H9 (cell line): ENCODE data around the gene OPALIN. TPM values are rescaled to one million over a fixed set of nuclear protein-coding genes. Genes with fewer than 3 reads are reported as not detected.

Experiments used
- DNase-seq: peaks from one replicate; pipeline ENCODE4 v3.0.0-alpha.2; 2017
- H2AFZ ChIP-seq: one replicate; pipeline ENCODE4 v1.6.1; 2013; ENCODE audit warnings: mild to moderate bottlenecking, low read length, control low read depth, moderate library complexity
- H2AK5ac ChIP-seq: 2 replicates; pipeline ENCODE4 v1.6.1; 2013; ENCODE audit warnings: low read length, control low read depth, mixed read lengths; ENCODE audit not compliant: insufficient read length
- H2BK120ac ChIP-seq: one replicate; pipeline ENCODE4 v1.6.1; 2013; ENCODE audit warnings: low read depth, mild to moderate bottlenecking, low read length, control low read depth, inconsistent platforms; ENCODE audit not compliant: poor library complexity, severe bottlenecking
- H2BK12ac ChIP-seq: 2 replicates; pipeline ENCODE4 v1.6.1; 2013; ENCODE audit warnings: low read length, control low read depth, mixed read lengths, low read depth; ENCODE audit not compliant: insufficient read length
- H2BK15ac ChIP-seq: 2 replicates; pipeline ENCODE4 v1.6.1; 2013; ENCODE audit warnings: low read depth, low read length, control low read depth
- H2BK20ac ChIP-seq: one replicate; pipeline ENCODE4 v1.6.1; 2013; ENCODE audit warnings: low read depth, mild to moderate bottlenecking, low read length, control low read depth, inconsistent platforms; ENCODE audit not compliant: poor library complexity, severe bottlenecking
- H2BK5ac ChIP-seq: 2 replicates; pipeline ENCODE4 v1.6.1; 2013; ENCODE audit warnings: low read length, control low read depth, mixed read lengths; ENCODE audit not compliant: insufficient read length
- H3K14ac ChIP-seq: 2 replicates; pipeline ENCODE4 v1.6.1; 2013; ENCODE audit warnings: low read length, control low read depth; ENCODE audit not compliant: insufficient read depth
- H3K18ac ChIP-seq: 2 replicates; pipeline ENCODE4 v1.6.1; 2013; ENCODE audit warnings: low read depth, mild to moderate bottlenecking, mixed read lengths, low read length, control low read depth; ENCODE audit not compliant: insufficient read length
- H3K23ac ChIP-seq: 2 replicates; pipeline ENCODE4 v1.6.1; 2013; ENCODE audit warnings: low read length, control low read depth, mixed read lengths, low read depth; ENCODE audit not compliant: insufficient read length
- H3K23me2 ChIP-seq: 2 replicates; pipeline ENCODE4 v1.6.1; 2013; ENCODE audit warnings: low read depth, mild to moderate bottlenecking, mixed read lengths, low read length, control low read depth; ENCODE audit not compliant: insufficient read length, poor library complexity, severe bottlenecking
- H3K27ac ChIP-seq: 2 replicates; pipeline ENCODE4 v1.5.1; 2013; ENCODE audit warnings: low read length, control low read depth, mixed read lengths, low read depth; ENCODE audit not compliant: insufficient read length
- H3K27me3 ChIP-seq: 2 replicates; pipeline ENCODE4 v1.6.1; 2013; ENCODE audit warnings: low read length, control low read depth, inconsistent platforms; ENCODE audit not compliant: insufficient read depth
- H3K4ac ChIP-seq: 2 replicates; pipeline ENCODE4 v1.6.1; 2013; ENCODE audit warnings: low read depth, mild to moderate bottlenecking, control low read depth, inconsistent platforms, low read length, moderate library complexity
- H3K4me1 ChIP-seq: 2 replicates; pipeline ENCODE4 v1.6.1; 2013; ENCODE audit warnings: low read length, control low read depth, inconsistent platforms; ENCODE audit not compliant: insufficient read depth
- H3K4me2 ChIP-seq: 2 replicates; pipeline ENCODE4 v1.6.1; 2013; ENCODE audit warnings: low read length, control low read depth, mixed read lengths; ENCODE audit not compliant: insufficient read length, insufficient read depth
- H3K56ac ChIP-seq: 2 replicates; pipeline ENCODE4 v1.6.1; 2013; ENCODE audit warnings: low read depth, mild to moderate bottlenecking, mixed read lengths, low read length, control low read depth; ENCODE audit not compliant: insufficient read length
- H3K79me1 ChIP-seq: 2 replicates; pipeline ENCODE4 v1.6.1; 2013; ENCODE audit warnings: low read depth, mild to moderate bottlenecking, moderate library complexity, low read length, control low read depth, inconsistent platforms; ENCODE audit not compliant: insufficient read depth, poor library complexity, severe bottlenecking
- H3K79me2 ChIP-seq: 2 replicates; pipeline ENCODE4 v1.6.1; 2013; ENCODE audit warnings: low read length, control low read depth, inconsistent platforms; ENCODE audit not compliant: insufficient read depth
- H3K9ac ChIP-seq: 2 replicates; pipeline ENCODE4 v1.6.1; 2013; ENCODE audit warnings: low read length, control low read depth, mixed read lengths; ENCODE audit not compliant: insufficient read length; ENCODE audit errors: extremely low read depth
- H3K9me3 ChIP-seq: one replicate; pipeline ENCODE4 v1.6.1; 2013; ENCODE audit warnings: low read depth, low read length, inconsistent platforms; ENCODE audit not compliant: control insufficient read depth
- H3T11ph ChIP-seq: one replicate; pipeline ENCODE4 v1.6.1; 2013; ENCODE audit warnings: mild to moderate bottlenecking, low read length, control low read depth, inconsistent platforms
- H4K20me1 ChIP-seq: one replicate; pipeline ENCODE4 v1.6.1; 2013; ENCODE audit not compliant: control insufficient read depth, insufficient read length, insufficient read depth
- H4K5ac ChIP-seq: 2 replicates; pipeline ENCODE4 v1.6.1; 2013; ENCODE audit warnings: low read depth, mild to moderate bottlenecking, mixed read lengths, low read length, control low read depth; ENCODE audit not compliant: insufficient read length
- H4K8ac ChIP-seq: replicated peaks from 2 replicates; pipeline ENCODE4 v1.6.1; 2013; ENCODE audit warnings: low read length, control low read depth, mixed read lengths, low read depth; ENCODE audit not compliant: insufficient read length
- H4K91ac ChIP-seq: 2 replicates; pipeline ENCODE4 v1.6.1; 2013; ENCODE audit warnings: low read depth, mild to moderate bottlenecking, moderate library complexity, mixed read lengths, low read length, control low read depth; ENCODE audit not compliant: insufficient read length
- H3K27ac Mint-ChIP-seq, 3 experiments: 2 replicates in 2 of 3; 3 replicates in 1 of 3; pipeline ENCODE4 v1.8.0; 2020 to 2021; ENCODE audit warnings: mixed read lengths in 3 of 3, mild to moderate bottlenecking in 1 of 3, moderate library complexity in 1 of 3
- H3K27me3 Mint-ChIP-seq: 2 replicates; pipeline ENCODE4 v1.8.0; 2021; ENCODE audit warnings: low read depth, mild to moderate bottlenecking, moderate library complexity, mixed read lengths
- H3K36me3 Mint-ChIP-seq, 3 experiments: 2 replicates in 2 of 3; 3 replicates in 1 of 3; pipeline ENCODE4 v1.8.0; 2020 to 2021; ENCODE audit warnings: low read depth in 3 of 3, mixed read lengths in 3 of 3; ENCODE audit not compliant: insufficient read depth in 1 of 3
- H3K4me1 Mint-ChIP-seq, 2 experiments: 2 replicates each; pipeline ENCODE4 v1.8.0; 2020; ENCODE audit warnings: mixed read lengths in 2 of 2
- H3K4me3 Mint-ChIP-seq, 2 experiments: 2 replicates in 1 of 2; 3 replicates in 1 of 2; pipeline ENCODE4 v1.8.0; 2020 to 2021; ENCODE audit warnings: mild to moderate bottlenecking in 2 of 2, mixed read lengths in 2 of 2, moderate library complexity in 1 of 2
- H3K9me3 Mint-ChIP-seq, 2 experiments: 2 replicates in 1 of 2; 3 replicates in 1 of 2; pipeline ENCODE4 v1.8.0; 2020; ENCODE audit warnings: mild to moderate bottlenecking in 2 of 2, mixed read lengths in 2 of 2, moderate library complexity in 1 of 2
- WGBS: extraction: QIAGEN DNeasy Blood & Tissue Kit; methylation state at CpG from one replicate; pipeline ENCODE4 v1.1.7; 2013; ENCODE audit warnings: missing lambda C conversion rate, low lambda C conversion rate, mixed read lengths; ENCODE audit not compliant: insufficient read length; ENCODE audit errors: extremely low coverage; 5-methylcytosine and 5-hydroxymethylcytosine counted together
- total RNA-seq: library from RNA; stranded (reverse); gene quantifications from 2 replicates; pipeline ENCODE4 v1.2.1, GENCODE V29; 2021
- TF ChIP-seq, protein P1 (sequence below): fragments of 200-600 bp; sonication (generic); conservative IDR thresholded peaks from 3 replicates; pipeline ENCODE4 v1.8.0; 2021; ENCODE audit warnings: antibody characterized with exemption, mild to moderate bottlenecking

The OPALIN gene
- total RNA-seq, 1 experiment from 2014 or later: not detected

DNA sequence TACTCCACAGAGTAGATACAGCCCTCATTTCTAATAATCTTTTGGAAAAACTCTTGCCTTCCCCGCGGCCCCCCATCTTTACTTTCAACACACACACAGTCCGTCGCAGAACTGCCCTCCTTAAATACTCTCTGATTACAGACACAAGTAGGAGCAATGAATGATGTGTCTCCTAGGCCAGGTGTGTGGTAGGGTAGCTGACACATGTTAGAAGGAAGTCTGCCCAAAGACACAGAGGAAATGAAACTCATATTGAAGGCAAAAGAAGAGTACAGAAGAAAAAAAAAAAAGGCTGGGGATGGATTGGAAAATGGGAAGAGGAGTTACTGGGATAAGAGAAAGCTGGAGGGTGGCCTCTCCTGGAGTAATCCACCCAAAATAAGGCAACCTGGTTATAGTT is 14.6 kb downstream of the OPALIN start:
- Histone ChIP-seq H3K9ac (no peak overlapping the region), H3K4me1 (peaks cover 7% of the 10 kb centered on the region; the same call in 1 of the 2 replicates), H3K9me3 (peaks cover 5% of the 10 kb centered on the region), H4K91ac (no peak overlapping the region), H3K56ac (no peak overlapping the region), H2BK20ac (no peak overlapping the region), H2BK15ac (no peak overlapping the region), H3K27ac (no peak overlapping the region), H2AK5ac (no peak overlapping the region), H2AFZ (no peak overlapping the region), H3K23ac (no peak overlapping the region), H3K79me2 (no peaks in the 10 kb centered on the region), H2BK12ac (no peak overlapping the region), H4K5ac (no peak overlapping the region), H4K20me1 (no peaks in the 10 kb centered on the region), H3K14ac (no peak overlapping the region), H3K79me1 (no peaks in the 10 kb centered on the region), H3K4ac (no peak overlapping the region), H4K8ac (no peak overlapping the region), H3K18ac (no peak overlapping the region), H3K4me2 (no peak overlapping the region), H2BK120ac (no peak overlapping the region), H3T11ph (no peak overlapping the region), H2BK5ac (no peak overlapping the region), H3K23me2 (no peaks in the 10 kb centered on the region), H3K27me3 (no peaks in the 10 kb centered on the region)
- H3K4me3 Mint-ChIP-seq: no peak overlapping the region
- peaks cover 11 to 27% (median 21%) of the 10 kb centered on the region in 3 experiments for H3K36me3 Mint-ChIP-seq
- DNase-seq: no peak
- no peak overlapping the region; a peak in 1 of 7 replicates for H3K27ac Mint-ChIP-seq
- no CpG with 5 or more reads among the region's 4 CpGs for WGBS
- peaks cover 52 to 53% of the 10 kb centered on the region in 2 experiments for H3K4me1 Mint-ChIP-seq
- peaks cover 25 to 28% of the 10 kb centered on the region in 2 experiments for H3K9me3 Mint-ChIP-seq
- TF ChIP-seq, protein P1, sequence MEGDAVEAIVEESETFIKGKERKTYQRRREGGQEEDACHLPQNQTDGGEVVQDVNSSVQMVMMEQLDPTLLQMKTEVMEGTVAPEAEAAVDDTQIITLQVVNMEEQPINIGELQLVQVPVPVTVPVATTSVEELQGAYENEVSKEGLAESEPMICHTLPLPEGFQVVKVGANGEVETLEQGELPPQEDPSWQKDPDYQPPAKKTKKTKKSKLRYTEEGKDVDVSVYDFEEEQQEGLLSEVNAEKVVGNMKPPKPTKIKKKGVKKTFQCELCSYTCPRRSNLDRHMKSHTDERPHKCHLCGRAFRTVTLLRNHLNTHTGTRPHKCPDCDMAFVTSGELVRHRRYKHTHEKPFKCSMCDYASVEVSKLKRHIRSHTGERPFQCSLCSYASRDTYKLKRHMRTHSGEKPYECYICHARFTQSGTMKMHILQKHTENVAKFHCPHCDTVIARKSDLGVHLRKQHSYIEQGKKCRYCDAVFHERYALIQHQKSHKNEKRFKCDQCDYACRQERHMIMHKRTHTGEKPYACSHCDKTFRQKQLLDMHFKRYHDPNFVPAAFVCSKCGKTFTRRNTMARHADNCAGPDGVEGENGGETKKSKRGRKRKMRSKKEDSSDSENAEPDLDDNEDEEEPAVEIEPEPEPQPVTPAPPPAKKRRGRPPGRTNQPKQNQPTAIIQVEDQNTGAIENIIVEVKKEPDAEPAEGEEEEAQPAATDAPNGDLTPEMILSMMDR: no peak
- peaks cover 31% of the 10 kb centered on the region for H3K27me3 Mint-ChIP-seq
